IMR-90 (cell line): ENCODE measurements around the gene HMOX2. TPM values are rescaled to one million over a fixed set of nuclear protein-coding genes. Genes with fewer than 3 reads are reported as not detected.

Experiments
- ATAC-seq: fragments of 200-7000 bp; cut with Tn5 transposase; 2 replicates; pipeline ENCODE4 v1.9.1; 2020; ENCODE audit warnings: low read depth, mild to moderate bottlenecking, moderate library complexity
- BruUV-seq: library from RNA; stranded (reverse); fragments of 400-500 nt; replicated peaks from 2 replicates; lab custom pipeline; 2021; lab: Mats Ljungman, UMichigan
- CTCF ChIA-PET: fragments of 300-600 bp; formaldehyde crosslinking; extraction: SDS; loops from one replicate; lab custom pipeline; 2021; ENCODE audit warnings: antibody characterized with exemption; lab: Yijun Ruan, JAX
- POLR2A ChIA-PET: fragments of 300-600 bp; sonication (Branson Sonifier 250); formaldehyde crosslinking; loops from one replicate; lab custom pipeline; 2022; ENCODE audit warnings: antibody characterized with exemption; ENCODE audit not compliant: unreplicated experiment; lab: Charles Lee
- DNase-seq: peaks from one replicate; pipeline ENCODE4 v3.0.0; 2013
- H2AFZ ChIP-seq: replicated peaks from 2 replicates; pipeline ENCODE3; 2013; ENCODE audit warnings: low read length, mild to moderate bottlenecking; ENCODE audit not compliant: poor library complexity
- H2AK5ac ChIP-seq: 2 replicates; pipeline ENCODE4 v1.6.1; 2013; ENCODE audit warnings: low read depth, low read length, inconsistent platforms
- H2AK9ac ChIP-seq: replicated peaks from 2 replicates; pipeline ENCODE3; 2013; ENCODE audit warnings: mild to moderate bottlenecking, low read depth, low read length, moderate library complexity; ENCODE audit not compliant: poor library complexity
- H2BK120ac ChIP-seq: 2 replicates; pipeline ENCODE4 v1.6.1; 2013; ENCODE audit warnings: low read depth, low read length, inconsistent platforms
- H2BK15ac ChIP-seq: 3 replicates; pipeline ENCODE4 v1.6.1; 2013; ENCODE audit warnings: low read depth, low read length, inconsistent platforms
- H2BK20ac ChIP-seq: 2 replicates; pipeline ENCODE4 v1.6.1; 2013; ENCODE audit warnings: low read depth, mild to moderate bottlenecking, inconsistent platforms, low read length, moderate library complexity
- H2BK5ac ChIP-seq: 2 replicates; pipeline ENCODE4 v1.6.1; 2013; ENCODE audit warnings: mild to moderate bottlenecking, low read depth, low read length, inconsistent platforms; ENCODE audit not compliant: poor library complexity, severe bottlenecking
- H3K14ac ChIP-seq: replicated peaks from 2 replicates; pipeline ENCODE4 v1.6.1; 2013; ENCODE audit warnings: low read depth, low read length, inconsistent platforms
- H3K18ac ChIP-seq: 2 replicates; pipeline ENCODE4 v1.6.1; 2013; ENCODE audit warnings: low read depth, low read length, control low read depth
- H3K23ac ChIP-seq: 2 replicates; pipeline ENCODE4 v1.6.1; 2013; ENCODE audit warnings: low read depth, low read length, inconsistent platforms
- H3K27ac ChIP-seq: 2 replicates; pipeline ENCODE4 v1.5.1; 2013; ENCODE audit warnings: mild to moderate bottlenecking, control low read depth, low read length; ENCODE audit not compliant: insufficient read depth
- H3K27me3 ChIP-seq: 2 replicates; pipeline ENCODE4 v1.6.1; 2013; ENCODE audit warnings: low read length; ENCODE audit not compliant: control insufficient read depth, insufficient read depth
- H3K36me3 ChIP-seq: 2 replicates; pipeline ENCODE4 v1.6.1; 2013; ENCODE audit warnings: low read length, mixed read lengths; ENCODE audit not compliant: control insufficient read depth, insufficient read depth
- H3K4ac ChIP-seq: 2 replicates; pipeline ENCODE4 v1.6.1; 2013; ENCODE audit warnings: low read depth, low read length, inconsistent platforms
- H3K4me1 ChIP-seq: 2 replicates; pipeline ENCODE4 v1.6.1; 2013; ENCODE audit warnings: low read length, mixed read lengths; ENCODE audit not compliant: control insufficient read depth, insufficient read depth
- H3K4me2 ChIP-seq: 2 replicates; pipeline ENCODE4 v1.6.1; 2013; ENCODE audit warnings: low read depth, mild to moderate bottlenecking, control low read depth, low read length, moderate library complexity
- H3K4me3 ChIP-seq: 2 replicates; pipeline ENCODE4 v1.5.1; 2013; ENCODE audit warnings: low read depth, mild to moderate bottlenecking, control low read depth, low read length, moderate library complexity; ENCODE audit not compliant: insufficient read depth
- H3K56ac ChIP-seq: 2 replicates; pipeline ENCODE4 v1.6.1; 2013; ENCODE audit warnings: low read length, inconsistent platforms; ENCODE audit not compliant: insufficient read depth; ENCODE audit errors: extremely low read depth
- H3K79me1 ChIP-seq, 2 experiments: 2 replicates each; pipeline ENCODE4 v1.6.1; 2013; ENCODE audit warnings: low read length in 2 of 2, inconsistent platforms in 1 of 2, low read depth in 1 of 2
- H3K9ac ChIP-seq: 2 replicates; pipeline ENCODE4 v1.6.1; 2013; ENCODE audit warnings: low read depth, low read length, control low read depth
- H3K9me1 ChIP-seq: 2 replicates; pipeline ENCODE4 v1.6.1; 2013; ENCODE audit warnings: low read length, inconsistent platforms; ENCODE audit not compliant: insufficient read depth
- H3K9me3 ChIP-seq: 2 replicates; pipeline ENCODE4 v1.6.1; 2013; ENCODE audit warnings: low read length; ENCODE audit not compliant: control insufficient read depth, insufficient read depth
- H4K20me1 ChIP-seq: 2 replicates; pipeline ENCODE4 v1.6.1; 2013; ENCODE audit warnings: low read length, inconsistent platforms; ENCODE audit not compliant: insufficient read depth
- H4K5ac ChIP-seq: 2 replicates; pipeline ENCODE4 v1.6.1; 2013; ENCODE audit warnings: mild to moderate bottlenecking, low read depth, low read length, control low read depth
- H4K8ac ChIP-seq, 2 experiments: 2 replicates each; pipeline ENCODE4 v1.6.1; 2013; ENCODE audit warnings: low read depth in 2 of 2, low read length in 2 of 2, control low read depth in 1 of 2, inconsistent platforms in 1 of 2
- H4K91ac ChIP-seq: 2 replicates; pipeline ENCODE4 v1.6.1; 2013; ENCODE audit warnings: low read depth, low read length, inconsistent platforms; ENCODE audit not compliant: insufficient read depth
- BHLHE40 ChIP-seq: fragments of 150-350 bp; IDR thresholded peaks from 2 replicates; pipeline ENCODE4 v1.6.1; 2016; ENCODE audit warnings: mild to moderate bottlenecking, low read depth, low read length
- CEBPB ChIP-seq: IDR thresholded peaks from 2 replicates; pipeline ENCODE4 v1.6.1; 2012; ENCODE audit warnings: low read depth, low read length, improper control_type of control experiment
- CHD1 ChIP-seq: IDR thresholded peaks from 2 replicates; pipeline ENCODE4 v1.6.1; 2012; ENCODE audit warnings: low read depth, low read length, improper control_type of control experiment
- FOS ChIP-seq: fragments of 150-350 bp; IDR thresholded peaks from 2 replicates; pipeline ENCODE4 v1.6.1; 2016; ENCODE audit warnings: low read depth, low read length
- MAFK ChIP-seq: IDR thresholded peaks from 2 replicates; pipeline ENCODE4 v1.6.1; 2012; ENCODE audit warnings: low read depth, low read length, improper control_type of control experiment
- MAZ ChIP-seq: IDR thresholded peaks from 2 replicates; pipeline ENCODE4 v1.6.1; 2012; ENCODE audit warnings: low read depth, mild to moderate bottlenecking, low read length, improper control_type of control experiment, moderate library complexity, borderline replicate concordance
- POLR2A ChIP-seq: IDR thresholded peaks from 2 replicates; pipeline ENCODE4 v1.6.1; 2012; ENCODE audit warnings: mild to moderate bottlenecking, low read depth, low read length
- RAD21 ChIP-seq: IDR thresholded peaks from 2 replicates; pipeline ENCODE4 v1.6.1; 2012; ENCODE audit warnings: low read length, improper control_type of control experiment
- RFX5 ChIP-seq: IDR thresholded peaks from 2 replicates; pipeline ENCODE4 v1.8.0; 2012; ENCODE audit warnings: low read depth, mild to moderate bottlenecking, low read length, moderate library complexity
- SMC3 ChIP-seq: fragments of 150-350 bp; IDR thresholded peaks from 2 replicates; pipeline ENCODE4 v1.6.1; 2016; ENCODE audit warnings: low read depth, mild to moderate bottlenecking, antibody characterized with exemption, low read length, moderate library complexity
- WGBS, 2 experiments: methylation state at CpG; one replicate each; pipeline versions ENCODE4 v1.1.5 to v1.1.7; 2013; ENCODE audit warnings: missing lambda C conversion rate in 2 of 2; ENCODE audit not compliant: insufficient read length in 1 of 2; ENCODE audit errors: extremely low coverage in 2 of 2; 5-methylcytosine and 5-hydroxymethylcytosine counted together
- dilution Hi-C: fragments of 300-500 bp; cut with HindIII; formaldehyde crosslinking; loops from one replicate; pipeline ENCODE4 v1.14.3; 2018; ENCODE audit warnings: low sequenced_read_pairs; ENCODE audit not compliant: unreplicated experiment
- in situ Hi-C: fragments of 300-500 bp; cut with MboI; formaldehyde crosslinking; loops from 3 replicates; pipeline ENCODE4 v1.14.3; 2019; ENCODE audit warnings: low sequenced_read_pairs, inconsistent platforms, mixed read lengths
- intact Hi-C: fragments of 100-400 bp; cut with micrococcal nuclease; formaldehyde crosslinking; loops from 2 replicates; pipeline ENCODE4 v1.10.0; 2022
- polyA plus RNA-seq, 3 experiments: library from polyadenylated mRNA; depleted of rRNA; stranded (reverse); fragments of >200 nt; gene quantifications; 2 replicates each; pipeline ENCODE4 v1.2.3, GENCODE V29; 2012; ENCODE audit warnings: low replicate concordance in 1 of 3
- total RNA-seq: library from RNA; depleted of rRNA; stranded (reverse); fragments of >200 nt; gene quantifications from 2 replicates; pipeline ENCODE4 v1.2.3, GENCODE V29; 2012
- TF ChIP-seq, protein P1 (sequence below): fragments of 150-350 bp; IDR thresholded peaks from 2 replicates; pipeline ENCODE4 v1.6.1; 2017; ENCODE audit warnings: mild to moderate bottlenecking, antibody characterized with exemption, low read length, low read depth
- TF ChIP-seq, protein P2 (sequence below): conservative IDR thresholded peaks from 2 replicates; pipeline ENCODE4 v1.5.1; 2012; ENCODE audit warnings: mild to moderate bottlenecking, low read depth, low read length, improper control_type of control experiment

HMOX2 gene
- total and polyA plus RNA-seq, 2 of the 4 experiments (the other 2 are of a cell fraction), result 93.9 to 98.8 TPM

DNA sequence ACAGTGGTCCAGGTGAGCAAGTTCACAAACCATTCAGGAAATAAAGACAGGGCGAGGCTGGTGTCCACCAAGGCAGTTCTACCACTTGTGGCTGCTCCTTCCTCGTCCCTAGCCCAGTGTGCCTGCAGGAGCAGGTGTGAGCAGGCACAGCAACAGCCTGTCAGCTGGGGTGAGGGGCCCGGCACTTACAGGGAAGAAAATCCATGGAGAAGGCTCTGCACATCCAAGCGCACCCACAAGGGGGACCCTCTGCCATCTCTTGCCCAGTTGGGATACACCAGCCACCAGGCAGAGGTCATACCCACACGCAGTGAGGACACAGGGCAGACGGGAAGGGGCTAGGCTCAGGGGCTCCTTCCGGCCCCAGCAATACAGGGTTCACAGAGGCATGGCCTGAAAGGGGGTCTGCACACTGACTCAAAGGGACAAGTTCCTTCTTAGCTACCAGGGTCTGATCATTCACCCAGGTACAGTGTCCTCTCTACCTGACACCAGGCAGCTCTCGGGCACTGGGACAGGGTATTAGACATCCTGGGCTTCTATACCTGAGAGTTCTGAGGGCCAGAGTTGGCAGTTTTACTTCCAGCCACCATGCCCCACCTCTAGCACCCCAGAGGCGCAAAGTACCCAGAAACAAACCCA is 35.4 kb downstream of the HMOX2 start:
- H3K14ac ChIP-seq, result no peak overlapping the region
- 50% methylated on average over 6 of the region's 9 CpGs; no CpG with 5 or more reads in 1 of the 2 experiments for WGBS, 2 experiments
- POLR2A ChIA-PET, result no interaction called here
- no peak overlapping the region for H2BK20ac ChIP-seq
- peak; percentile 39 for DNase-seq
- no peak overlapping the region for H2BK15ac ChIP-seq
- no peak overlapping the region for H3K18ac ChIP-seq
- H3K9me1 ChIP-seq, result no peaks in the 10 kb centered on the region
- H2AK5ac ChIP-seq, result no peak overlapping the region
- in situ Hi-C loops, result loop anchor here (5.0 to 25.0 kb wide), 2 partner anchors 36 to 451 kb away; partner anchors contain the start of gene SEC14L5
- peaks cover 65% of the 10 kb centered on the region for H3K36me3 ChIP-seq
- ATAC-seq, result peak; percentile 83
- TF ChIP-seq MAFK, result no peak
- TF ChIP-seq CHD1, result no peak
- TF ChIP-seq, protein P1, sequence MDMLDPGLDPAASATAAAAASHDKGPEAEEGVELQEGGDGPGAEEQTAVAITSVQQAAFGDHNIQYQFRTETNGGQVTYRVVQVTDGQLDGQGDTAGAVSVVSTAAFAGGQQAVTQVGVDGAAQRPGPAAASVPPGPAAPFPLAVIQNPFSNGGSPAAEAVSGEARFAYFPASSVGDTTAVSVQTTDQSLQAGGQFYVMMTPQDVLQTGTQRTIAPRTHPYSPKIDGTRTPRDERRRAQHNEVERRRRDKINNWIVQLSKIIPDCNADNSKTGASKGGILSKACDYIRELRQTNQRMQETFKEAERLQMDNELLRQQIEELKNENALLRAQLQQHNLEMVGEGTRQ, result no peak
- peak; percentile 39 for TF ChIP-seq SMC3
- no peak for TF ChIP-seq RFX5
- TF ChIP-seq, protein P2, sequence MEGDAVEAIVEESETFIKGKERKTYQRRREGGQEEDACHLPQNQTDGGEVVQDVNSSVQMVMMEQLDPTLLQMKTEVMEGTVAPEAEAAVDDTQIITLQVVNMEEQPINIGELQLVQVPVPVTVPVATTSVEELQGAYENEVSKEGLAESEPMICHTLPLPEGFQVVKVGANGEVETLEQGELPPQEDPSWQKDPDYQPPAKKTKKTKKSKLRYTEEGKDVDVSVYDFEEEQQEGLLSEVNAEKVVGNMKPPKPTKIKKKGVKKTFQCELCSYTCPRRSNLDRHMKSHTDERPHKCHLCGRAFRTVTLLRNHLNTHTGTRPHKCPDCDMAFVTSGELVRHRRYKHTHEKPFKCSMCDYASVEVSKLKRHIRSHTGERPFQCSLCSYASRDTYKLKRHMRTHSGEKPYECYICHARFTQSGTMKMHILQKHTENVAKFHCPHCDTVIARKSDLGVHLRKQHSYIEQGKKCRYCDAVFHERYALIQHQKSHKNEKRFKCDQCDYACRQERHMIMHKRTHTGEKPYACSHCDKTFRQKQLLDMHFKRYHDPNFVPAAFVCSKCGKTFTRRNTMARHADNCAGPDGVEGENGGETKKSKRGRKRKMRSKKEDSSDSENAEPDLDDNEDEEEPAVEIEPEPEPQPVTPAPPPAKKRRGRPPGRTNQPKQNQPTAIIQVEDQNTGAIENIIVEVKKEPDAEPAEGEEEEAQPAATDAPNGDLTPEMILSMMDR, result peak; percentile 51
- no peak for TF ChIP-seq MAZ
- no peak for TF ChIP-seq CEBPB
- no peak for TF ChIP-seq POLR2A
- TF ChIP-seq BHLHE40, result no peak
- TF ChIP-seq FOS, result no peak
- TF ChIP-seq RAD21, result peak; percentile 57
- no TSS peak for BruUV-seq
- H2BK120ac ChIP-seq, result no peak overlapping the region
- no peaks in the 10 kb centered on the region for H3K9me3 ChIP-seq
- H2AFZ ChIP-seq, result no peak overlapping the region
- no peak overlapping the region for H3K9ac ChIP-seq
- no peak overlapping the region for H3K4me3 ChIP-seq
- H4K91ac ChIP-seq, result no peak overlapping the region
- H3K27me3 ChIP-seq, result no peaks in the 10 kb centered on the region
- H3K79me1 ChIP-seq, result peaks cover 9 to 35% of the 10 kb centered on the region in 2 experiments
- H3K27ac ChIP-seq, result no peak overlapping the region
- no peak overlapping the region for H4K5ac ChIP-seq
- H2BK5ac ChIP-seq, result no peak overlapping the region
- no peak overlapping the region for H3K23ac ChIP-seq
- no peak overlapping the region for H3K4ac ChIP-seq
- intact Hi-C loops, result loop anchor here (10.0 kb wide), 1 partner anchor 443 kb away; the partner anchor contains the start of gene SEC14L5
- peak overlapping the region; percentile 53 for H2AK9ac ChIP-seq
- CTCF ChIA-PET, result no interaction called here
- dilution Hi-C loops, result no loop called here
- peaks cover 12% of the 10 kb centered on the region for H4K20me1 ChIP-seq
- no peak overlapping the region for H3K4me2 ChIP-seq
- no peak overlapping the region for H4K8ac ChIP-seq
- no peak overlapping the region for H3K56ac ChIP-seq
- H3K4me1 ChIP-seq, result no peaks in the 10 kb centered on the region
